Peyer's patch (tissue), 4 donors: ENCODE measurements around the gene RAB5B. TPM values are rescaled to one million over a fixed set of nuclear protein-coding genes. Genes with fewer than 3 reads are reported as not detected.
A peak's percentile ranks its signal among the peaks of the same experiment; 100 is the strongest.
"Not testable (repeated sequence)": the region's sequence is repeated elsewhere in the genome, so short reads cannot be mapped to it uniquely, and the experiment has no call there.

Experiments used
- DNase-seq, 3 donors: peaks; one replicate each; pipeline ENCODE4 v3.0.0-alpha.2; 2017 to 2019
- H3K27ac ChIP-seq, 4 donors: fragments of 200-600 bp; sonication (generic); one replicate each; pipeline ENCODE4 v1.5.1; 2016 to 2019
- H3K27me3 ChIP-seq, 2 donors: fragments of 200-600 bp; sonication (generic); one replicate each; pipeline ENCODE4 v1.5.1; 2019
- H3K36me3 ChIP-seq, 3 donors: fragments of 200-600 bp; sonication (generic); one replicate each; pipeline ENCODE4 v1.5.1; 2016 to 2019
- H3K4me1 ChIP-seq, 4 donors: fragments of 200-600 bp; sonication (generic); one replicate each; pipeline ENCODE4 v1.5.1; 2016 to 2019
- H3K4me3 ChIP-seq, 4 donors: fragments of 200-600 bp; sonication (generic); 1 replicate in 3 of 4; 2 replicates in 1 of 4; pipeline ENCODE4 v1.5.1; 2016 to 2019; ENCODE audit warnings: mild to moderate bottlenecking in 1 of 4
- H3K9me3 ChIP-seq, 4 donors: fragments of 200-600 bp; sonication (generic); one replicate each; pipeline ENCODE4 v1.5.1; 2016 to 2019; ENCODE audit warnings: mild to moderate bottlenecking in 1 of 4
- POLR2A ChIP-seq, 2 donors: fragments of 450-650 bp; IDR thresholded peaks; one replicate each; pipeline ENCODE4 v1.5.1; 2017; ENCODE audit warnings: antibody characterized with exemption in 2 of 2, mild to moderate bottlenecking in 2 of 2, moderate library complexity in 2 of 2
- total RNA-seq, 4 donors: library from RNA; depleted of rRNA; stranded (reverse); fragments of >200 nt; gene quantifications; one replicate each; pipeline ENCODE4 v1.1.0, GENCODE V29; 2016
- TF ChIP-seq, protein P1 (sequence below), 6 experiments: fragments of 450-650 bp in 4 of 6; fragments of 200-600 bp in 2 of 6; sonication (generic) in 1 of 6; IDR thresholded peaks; one replicate each; pipeline ENCODE4 v1.5.1; 2017 to 2019; ENCODE audit warnings: antibody characterized with exemption in 6 of 6, mild to moderate bottlenecking in 3 of 6, moderate library complexity in 1 of 6

Gene RAB5B
- total RNA-seq, 4 donors from 2014 or later: 70.7 to 96.6 (median 84.2) TPM

DNA sequence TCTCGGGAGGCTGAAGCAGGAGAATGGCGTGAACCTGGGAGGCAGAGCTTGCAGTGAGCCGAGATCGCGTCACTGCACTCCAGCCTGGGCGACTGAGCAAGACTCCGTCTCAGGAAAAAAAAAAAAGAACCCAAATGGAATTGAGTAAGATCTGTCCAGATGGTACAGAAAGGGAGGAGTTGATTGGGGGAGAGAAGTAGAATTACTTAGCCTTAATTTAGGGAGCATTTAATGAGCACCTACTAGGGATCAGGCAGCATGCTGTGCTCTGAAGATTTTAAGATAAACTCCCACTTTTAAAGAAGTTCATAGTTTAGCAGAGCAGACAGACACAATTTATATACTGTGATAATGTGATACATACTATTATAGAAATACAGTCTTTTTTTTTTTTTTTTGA, 4.5 kb downstream of the RAB5B start:
- Histone ChIP-seq H3K4me3 (no peak overlapping the region), H3K36me3 (peaks cover 0 to 30% (median 0%) of the 10 kb centered on the region in 3 donors), H3K27ac (no peak overlapping the region), H3K9me3 (no peaks in the 10 kb centered on the region), H3K27me3 (no peaks in the 10 kb centered on the region), H3K4me1 (peaks cover 0 to 25% (median 2%) of the 10 kb centered on the region in 4 donors)
- TF ChIP-seq POLR2A (IDR thresholded peaks at IDR 0.05): no peak
- TF ChIP-seq, protein P1, sequence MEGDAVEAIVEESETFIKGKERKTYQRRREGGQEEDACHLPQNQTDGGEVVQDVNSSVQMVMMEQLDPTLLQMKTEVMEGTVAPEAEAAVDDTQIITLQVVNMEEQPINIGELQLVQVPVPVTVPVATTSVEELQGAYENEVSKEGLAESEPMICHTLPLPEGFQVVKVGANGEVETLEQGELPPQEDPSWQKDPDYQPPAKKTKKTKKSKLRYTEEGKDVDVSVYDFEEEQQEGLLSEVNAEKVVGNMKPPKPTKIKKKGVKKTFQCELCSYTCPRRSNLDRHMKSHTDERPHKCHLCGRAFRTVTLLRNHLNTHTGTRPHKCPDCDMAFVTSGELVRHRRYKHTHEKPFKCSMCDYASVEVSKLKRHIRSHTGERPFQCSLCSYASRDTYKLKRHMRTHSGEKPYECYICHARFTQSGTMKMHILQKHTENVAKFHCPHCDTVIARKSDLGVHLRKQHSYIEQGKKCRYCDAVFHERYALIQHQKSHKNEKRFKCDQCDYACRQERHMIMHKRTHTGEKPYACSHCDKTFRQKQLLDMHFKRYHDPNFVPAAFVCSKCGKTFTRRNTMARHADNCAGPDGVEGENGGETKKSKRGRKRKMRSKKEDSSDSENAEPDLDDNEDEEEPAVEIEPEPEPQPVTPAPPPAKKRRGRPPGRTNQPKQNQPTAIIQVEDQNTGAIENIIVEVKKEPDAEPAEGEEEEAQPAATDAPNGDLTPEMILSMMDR (IDR thresholded peaks at IDR 0.05): no peak
- DNase-seq: no peak

DNA sequence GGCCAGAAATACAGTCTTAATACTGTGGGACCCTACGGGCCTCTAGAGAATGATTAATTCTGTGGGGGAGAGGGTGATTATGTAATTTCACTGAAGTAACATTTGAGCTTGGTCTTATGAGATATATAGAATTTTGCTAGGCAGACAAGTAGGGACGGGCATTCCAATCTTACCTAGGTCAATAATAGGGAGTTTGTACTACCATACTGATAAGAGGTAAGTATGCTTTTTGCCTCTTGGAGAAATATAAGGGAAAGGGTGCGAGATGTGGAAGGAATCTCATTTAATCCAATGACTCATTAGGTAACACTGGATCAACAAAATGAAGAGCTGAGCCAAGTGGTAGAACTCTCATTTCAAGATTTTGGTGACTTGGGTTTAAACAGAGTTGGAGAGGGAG, 5.2 kb downstream of the RAB5B start:
- Histone ChIP-seq H3K4me3 (no peak overlapping the region), H3K9me3 (no peaks in the 10 kb centered on the region), H3K4me1 (peaks cover 0 to 25% (median 2%) of the 10 kb centered on the region in 4 donors), H3K27me3 (no peaks in the 10 kb centered on the region), H3K36me3 (peaks cover 0 to 36% (median 0%) of the 10 kb centered on the region in 3 donors), H3K27ac (no peak overlapping the region)
- no peak for DNase-seq
- TF ChIP-seq, protein P1 (IDR thresholded peaks at IDR 0.05): no peak
- no peak for TF ChIP-seq POLR2A (IDR thresholded peaks at IDR 0.05)

DNA sequence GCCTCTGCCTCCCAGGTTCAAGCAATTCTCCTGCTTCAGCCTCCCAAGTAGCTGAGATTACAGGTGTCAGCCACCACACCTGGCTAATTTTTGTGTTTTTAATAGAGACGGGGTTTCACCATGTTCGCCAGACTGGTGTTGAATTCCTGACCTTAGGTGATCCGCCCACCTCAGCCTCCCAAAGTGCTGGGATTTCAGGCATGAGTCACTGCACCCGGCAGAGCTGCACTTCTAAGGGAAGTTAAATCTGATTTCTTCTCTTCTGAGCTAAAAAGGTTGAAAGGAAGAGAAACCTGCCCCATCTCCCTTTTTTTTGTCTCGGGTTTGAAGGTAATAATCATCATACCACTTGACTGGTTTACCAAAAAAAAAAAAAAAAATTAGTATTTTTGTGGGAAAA, 8.0 kb downstream of the RAB5B start:
- not testable (repeated sequence) for H3K9me3 ChIP-seq, H3K4me3 ChIP-seq, H3K4me1 ChIP-seq, DNase-seq, H3K27me3 ChIP-seq, H3K27ac ChIP-seq
- peaks cover 0 to 55% (median 0%) of the 10 kb centered on the region in 3 donors for H3K36me3 ChIP-seq

DNA sequence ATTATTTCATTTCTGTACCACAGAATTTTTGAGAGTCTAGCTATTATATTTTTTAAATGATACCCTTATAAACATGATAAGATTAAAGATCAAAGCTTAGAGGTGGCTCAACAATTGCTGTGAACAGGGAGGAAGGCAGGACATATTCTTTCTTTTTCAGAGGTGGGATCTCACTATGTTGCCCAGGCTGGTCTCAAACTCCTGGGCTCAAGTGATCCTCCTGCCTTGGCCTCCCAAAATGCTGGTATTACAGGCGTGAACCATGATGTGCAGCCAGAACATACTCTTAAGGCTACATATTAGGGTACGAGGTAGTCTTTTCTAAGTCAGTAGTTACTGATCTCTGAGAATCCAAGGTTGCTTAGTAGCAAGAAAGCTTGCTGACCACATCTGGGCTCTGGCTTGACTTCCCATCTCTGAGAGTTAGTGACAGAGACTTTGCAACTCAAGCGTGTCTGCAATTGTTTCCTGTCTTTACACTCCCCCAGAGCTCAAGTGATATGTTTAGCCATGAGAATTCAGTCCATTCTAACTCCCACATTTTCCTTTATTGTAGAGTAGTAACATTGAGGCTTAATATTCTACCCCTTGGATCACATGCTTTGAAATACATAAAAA, 8.6 kb downstream of the RAB5B start:
- H3K27me3 ChIP-seq: no peaks in the 10 kb centered on the region
- H3K27ac ChIP-seq: no peak overlapping the region
- peaks cover 0 to 60% (median 0%) of the 10 kb centered on the region in 3 donors for H3K36me3 ChIP-seq
- H3K9me3 ChIP-seq: no peaks in the 10 kb centered on the region
- peak in 1 of 3 donors; percentile 38 for DNase-seq
- peaks cover 0 to 4% (median 0%) of the 10 kb centered on the region in 4 donors for H3K4me1 ChIP-seq
- no peak overlapping the region for H3K4me3 ChIP-seq
- TF ChIP-seq POLR2A (IDR thresholded peaks at IDR 0.05): no peak
- TF ChIP-seq, protein P1 (IDR thresholded peaks at IDR 0.05): no peak

DNA sequence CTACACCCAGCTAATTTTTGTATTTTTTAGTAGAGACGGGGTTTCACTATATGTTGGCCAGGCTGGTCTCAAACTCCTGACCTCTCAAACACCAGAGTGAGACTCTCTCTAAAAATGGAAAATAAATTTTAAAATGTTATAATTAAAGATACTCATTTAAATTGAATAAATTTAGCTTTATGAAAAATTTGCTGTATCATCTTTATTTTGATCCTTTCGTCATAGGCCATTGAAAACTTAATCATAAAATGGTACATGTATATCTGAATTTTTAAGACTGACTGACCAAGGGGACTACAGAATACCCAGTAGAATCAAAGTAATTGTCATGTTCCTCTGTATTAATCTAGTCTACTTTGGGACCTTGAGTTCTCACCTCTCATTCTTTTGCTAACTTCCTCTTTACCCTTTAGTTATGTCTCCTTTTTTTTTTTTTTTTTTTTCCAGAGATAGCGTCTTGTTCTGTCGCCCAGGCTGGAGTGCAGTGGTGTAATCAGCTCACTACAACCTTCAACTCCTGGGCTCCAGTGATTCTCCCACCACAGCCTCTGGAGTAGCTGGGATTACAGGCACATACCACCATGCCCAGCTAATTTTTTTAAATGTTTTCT, 9.5 kb downstream of the RAB5B start:
- no peaks in the 10 kb centered on the region for H3K9me3 ChIP-seq
- H3K27ac ChIP-seq: no peak overlapping the region
- H3K36me3 ChIP-seq: peaks cover 0 to 69% (median 0%) of the 10 kb centered on the region in 3 donors
- H3K27me3 ChIP-seq: no peaks in the 10 kb centered on the region
- no peak overlapping the region for H3K4me3 ChIP-seq
- TF ChIP-seq, protein P1 (IDR thresholded peaks at IDR 0.05): no peak
- TF ChIP-seq POLR2A (IDR thresholded peaks at IDR 0.05): no peak
- H3K4me1 ChIP-seq: no peaks in the 10 kb centered on the region
- DNase-seq: no peak

DNA sequence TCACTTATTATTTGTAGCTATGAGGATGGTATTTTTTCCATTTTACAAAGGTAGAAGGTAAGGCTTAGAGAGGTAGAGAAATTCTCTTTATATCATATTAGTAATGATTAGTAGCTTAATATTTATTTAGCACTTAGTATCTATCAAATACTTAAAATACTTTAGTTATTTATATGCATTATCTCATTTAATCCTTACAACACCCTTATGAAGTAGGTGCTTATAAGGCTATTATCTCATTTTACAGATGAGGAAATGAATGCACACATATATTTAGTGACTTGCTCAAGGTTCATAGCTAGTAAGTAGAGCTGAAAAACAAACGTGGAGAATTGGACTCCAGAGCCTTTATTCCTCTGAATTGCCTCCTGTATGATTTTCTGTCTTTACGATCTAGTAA, 11.0 kb downstream of the RAB5B start:
- Histone ChIP-seq H3K27ac (no peak overlapping the region), H3K4me3 (no peak overlapping the region), H3K9me3 (no peaks in the 10 kb centered on the region), H3K27me3 (no peaks in the 10 kb centered on the region), H3K4me1 (no peaks in the 10 kb centered on the region), H3K36me3 (peaks cover 0 to 85% (median 0%) of the 10 kb centered on the region in 3 donors)
- no peak for TF ChIP-seq POLR2A (IDR thresholded peaks at IDR 0.05)
- TF ChIP-seq, protein P1 (IDR thresholded peaks at IDR 0.05): no peak
- DNase-seq: no peak
